GM23248 (cell line): ENCODE data around the gene WBP2NL.

Experiments used
- EZH2 ChIP-seq: fragments of 200-600 bp; sonication (generic); IDR thresholded peaks from 2 replicates; pipeline ENCODE4 v1.6.1; 2018; ENCODE audit warnings: antibody characterized with exemption, mild to moderate bottlenecking; ENCODE audit not compliant: insufficient read depth, poor library complexity, severe bottlenecking
- EZH2phosphoT487 ChIP-seq: fragments of 200-600 bp; sonication (generic); IDR thresholded peaks from 2 replicates; pipeline ENCODE4 v1.6.1; 2018; ENCODE audit warnings: antibody characterized with exemption, moderate library complexity, mild to moderate bottlenecking, low read depth; ENCODE audit not compliant: insufficient read depth

DNA sequence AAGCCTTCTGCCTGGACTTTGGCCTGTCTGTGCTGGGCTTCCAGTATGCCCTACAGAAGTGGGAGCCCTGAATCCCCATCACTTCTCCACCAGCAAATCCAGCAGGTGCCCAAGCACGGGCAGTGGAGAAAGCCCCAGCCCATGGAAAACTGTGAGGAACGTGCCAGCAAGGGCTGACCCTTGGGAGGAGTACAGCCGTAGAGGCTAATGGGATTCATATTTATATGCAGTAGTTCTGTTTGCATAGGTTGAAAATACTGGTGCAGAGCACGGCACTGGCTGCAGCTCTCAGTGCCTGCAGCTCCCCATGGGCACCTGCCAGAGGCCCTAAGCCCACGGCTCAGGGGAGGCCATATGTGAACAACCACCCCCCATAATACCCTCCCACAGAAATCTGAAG, 61.9 kb downstream of the WBP2NL start:
- TF ChIP-seq EZH2phosphoT487 (no peak), EZH2 (no peak)
